WTC11 (cell line): Measurements from ENCODE around the gene IFI27. TPM values are rescaled to one million over a fixed set of nuclear protein-coding genes. Genes with fewer than 3 reads are reported as not detected.

Experiments
- ATAC-seq: fragments of 200-7000 bp; cut with Tn5 transposase; 2 replicates; pipeline ENCODE4 v1.10.0; 2021; ENCODE audit warnings: mild to moderate bottlenecking, moderate library complexity
- CTCF ChIA-PET: fragments of 300-600 bp; sonication (Branson Sonifier 250); formaldehyde crosslinking; loops from one replicate; lab custom pipeline; 2021; ENCODE audit warnings: antibody characterized with exemption; lab: Charles Lee
- POLR2A ChIA-PET: fragments of 350-600 bp; sonication (Branson Sonifier 250); formaldehyde crosslinking; loops from one replicate; lab custom pipeline; 2021; ENCODE audit warnings: antibody characterized with exemption; lab: Charles Lee
- DNase-seq: peaks from one replicate; pipeline ENCODE4 v3.0.0; 2021; ENCODE audit warnings: low spot score
- H3K27ac Mint-ChIP-seq: 2 replicates; pipeline ENCODE4 v1.8.0; 2021; ENCODE audit warnings: mixed read lengths
- H3K27me3 Mint-ChIP-seq: 2 replicates; pipeline ENCODE4 v1.8.0; 2021; ENCODE audit warnings: low read depth, mild to moderate bottlenecking, moderate library complexity, mixed read lengths
- H3K36me3 Mint-ChIP-seq: 2 replicates; pipeline ENCODE4 v1.8.0; 2021; ENCODE audit warnings: mixed read lengths
- H3K4me1 Mint-ChIP-seq: 2 replicates; pipeline ENCODE4 v1.8.0; 2022; ENCODE audit warnings: mixed read lengths
- H3K4me3 Mint-ChIP-seq: 2 replicates; pipeline ENCODE4 v1.8.0; 2021; ENCODE audit warnings: mild to moderate bottlenecking, moderate library complexity, mixed read lengths
- H3K9me3 Mint-ChIP-seq: 2 replicates; pipeline ENCODE4 v1.8.0; 2021; ENCODE audit warnings: mixed read lengths
- AFF4 ChIP-seq: sonication (generic); formaldehyde crosslinking; IDR thresholded peaks from 2 replicates; pipeline ENCODE4 v1.8.1; 2023; ENCODE audit warnings: mild to moderate bottlenecking, missing genetic modification reagents, borderline replicate concordance
- ATF2 ChIP-seq: sonication (generic); formaldehyde crosslinking; IDR thresholded peaks from 2 replicates; pipeline ENCODE4 v1.8.1; 2022; ENCODE audit warnings: low read depth, missing genetic modification reagents, borderline replicate concordance
- ERG ChIP-seq: fragments of 250-450 bp; sonication (Bioruptor Pico); IDR thresholded peaks from 2 replicates; pipeline ENCODE4 v1.8.0; 2021; ENCODE audit warnings: mild to moderate bottlenecking
- ESRRA ChIP-seq: sonication (generic); formaldehyde crosslinking; IDR thresholded peaks from 2 replicates; pipeline ENCODE4 v1.8.1; 2022; ENCODE audit warnings: mild to moderate bottlenecking, missing genetic modification reagents, borderline replicate concordance
- ETV6 ChIP-seq: sonication (generic); formaldehyde crosslinking; IDR thresholded peaks from 2 replicates; pipeline ENCODE4 v1.8.1; 2022; ENCODE audit warnings: mild to moderate bottlenecking, missing genetic modification reagents
- FOXK1 ChIP-seq: sonication (generic); formaldehyde crosslinking; IDR thresholded peaks from 2 replicates; pipeline ENCODE4 v1.8.0; 2022; ENCODE audit warnings: mild to moderate bottlenecking, moderate library complexity, missing genetic modification reagents
- IRF2 ChIP-seq: sonication (generic); formaldehyde crosslinking; IDR thresholded peaks from 2 replicates; pipeline ENCODE4 v1.8.0; 2022; ENCODE audit warnings: low read depth, missing genetic modification reagents, borderline replicate concordance
- NFE2L1 ChIP-seq: sonication (generic); formaldehyde crosslinking; IDR thresholded peaks from 2 replicates; pipeline ENCODE4 v1.8.1; 2023; ENCODE audit warnings: missing genetic modification reagents
- NR1H2 ChIP-seq: sonication (generic); formaldehyde crosslinking; IDR thresholded peaks from 2 replicates; pipeline ENCODE4 v1.9.0; 2021; ENCODE audit warnings: mild to moderate bottlenecking, moderate library complexity, missing genetic modification reagents
- OVOL2 ChIP-seq: fragments of 250-450 bp; sonication (Bioruptor Pico); IDR thresholded peaks from 2 replicates; pipeline ENCODE4 v1.9.0; 2021; ENCODE audit warnings: mild to moderate bottlenecking, borderline replicate concordance
- SMAD3 ChIP-seq: sonication (generic); formaldehyde crosslinking; IDR thresholded peaks from 2 replicates; pipeline ENCODE4 v1.8.0; 2022; ENCODE audit warnings: missing genetic modification reagents, mild to moderate bottlenecking, borderline replicate concordance
- SOX15 ChIP-seq: fragments of 250-450 bp; sonication (Bioruptor Pico); IDR thresholded peaks from 2 replicates; pipeline ENCODE4 v1.9.0; 2021; ENCODE audit warnings: mild to moderate bottlenecking
- SP1 ChIP-seq: sonication (generic); formaldehyde crosslinking; conservative IDR thresholded peaks from 2 replicates; pipeline ENCODE4 v1.8.1; 2022; ENCODE audit warnings: missing genetic modification reagents
- TEAD4 ChIP-seq: sonication (generic); formaldehyde crosslinking; IDR thresholded peaks from 2 replicates; pipeline ENCODE4 v1.8.0; 2022; ENCODE audit warnings: mild to moderate bottlenecking, missing genetic modification reagents
- USF2 ChIP-seq: sonication (generic); formaldehyde crosslinking; IDR thresholded peaks from 2 replicates; pipeline ENCODE4 v1.8.1; 2023; ENCODE audit warnings: mild to moderate bottlenecking, missing genetic modification reagents, moderate library complexity
- ZMAT4 ChIP-seq: fragments of 250-450 bp; sonication (Bioruptor Pico); IDR thresholded peaks from 2 replicates; pipeline ENCODE4 v1.9.0; 2021; ENCODE audit warnings: mild to moderate bottlenecking
- ZNF219 ChIP-seq: sonication (generic); formaldehyde crosslinking; IDR thresholded peaks from 2 replicates; pipeline ENCODE4 v1.8.0; 2023; ENCODE audit warnings: missing genetic modification reagents, mild to moderate bottlenecking, borderline replicate concordance
- ZNF263 ChIP-seq: sonication (generic); formaldehyde crosslinking; IDR thresholded peaks from 2 replicates; pipeline ENCODE4 v1.8.1; 2022; ENCODE audit warnings: low read depth, mild to moderate bottlenecking, moderate library complexity, missing genetic modification reagents
- ZNF317 ChIP-seq: sonication (generic); formaldehyde crosslinking; IDR thresholded peaks from 2 replicates; pipeline ENCODE4 v1.8.1; 2023; ENCODE audit warnings: low read depth, mild to moderate bottlenecking, moderate library complexity, missing genetic modification reagents, borderline replicate concordance
- ZNF396 ChIP-seq: fragments of 250-450 bp; sonication (Bioruptor Pico); IDR thresholded peaks from 2 replicates; pipeline ENCODE4 v1.8.0; 2021; ENCODE audit warnings: mild to moderate bottlenecking, moderate library complexity, borderline replicate concordance
- ZNF416 ChIP-seq: fragments of 250-450 bp; sonication (Bioruptor Pico); IDR thresholded peaks from 2 replicates; pipeline ENCODE4 v1.9.0; 2021; ENCODE audit warnings: mild to moderate bottlenecking, inconsistent platforms
- ZSCAN18 ChIP-seq: fragments of 250-450 bp; sonication (Bioruptor Pico); IDR thresholded peaks from 2 replicates; pipeline ENCODE4 v2.1.2; 2022; ENCODE audit warnings: mild to moderate bottlenecking, moderate library complexity
- total RNA-seq: library from RNA; stranded (reverse); gene quantifications from 3 replicates; pipeline ENCODE4 v1.2.3, GENCODE V29; 2021

IFI27 gene
- total RNA-seq, 1 experiment from 2014 or later, result 1.8 TPM

DNA sequence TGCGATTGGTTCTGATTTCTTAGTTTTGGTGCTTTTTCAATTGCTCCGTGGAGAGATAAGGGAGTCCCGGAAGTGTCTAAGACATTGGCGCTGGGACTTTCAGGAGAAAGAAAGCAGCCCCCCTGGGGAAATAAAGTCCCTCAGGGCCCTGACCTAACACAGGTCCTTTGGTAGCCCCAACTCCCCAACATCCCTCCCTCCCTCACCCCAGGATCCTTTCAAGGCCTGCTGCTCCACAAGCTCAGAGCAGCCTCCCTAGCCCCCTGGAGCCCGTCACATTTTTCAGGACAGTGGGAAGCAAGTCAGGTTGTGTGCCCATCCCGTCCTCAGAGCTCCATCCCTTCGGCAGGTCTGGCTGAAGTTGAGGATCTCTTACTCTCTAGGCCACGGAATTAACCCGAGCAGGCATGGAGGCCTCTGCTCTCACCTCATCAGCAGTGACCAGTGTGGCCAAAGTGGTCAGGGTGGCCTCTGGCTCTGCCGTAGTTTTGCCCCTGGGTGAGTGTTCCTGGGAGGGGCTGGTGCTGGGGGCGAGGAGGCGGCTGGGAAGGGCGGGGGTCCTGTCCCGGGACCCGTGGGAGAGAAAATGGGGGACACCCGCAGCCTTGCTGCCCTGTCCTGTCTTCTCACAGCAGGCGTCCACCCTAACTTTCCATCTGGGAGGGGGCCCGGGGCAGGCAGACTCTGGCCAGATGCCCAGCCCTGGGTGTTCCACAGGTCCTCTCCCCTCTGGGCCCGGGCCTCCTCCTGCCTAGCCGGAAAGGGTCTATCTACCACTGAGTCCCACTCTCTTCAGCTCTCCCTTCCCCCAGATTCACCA, 950 bp downstream of the IFI27 start:
- Mint-ChIP-seq H3K27ac (no peak overlapping the region), H3K36me3 (no peaks in the 10 kb centered on the region), H3K27me3 (peaks cover 2% of the 10 kb centered on the region; the same call in 1 of the 2 replicates), H3K4me3 (no peak overlapping the region), H3K9me3 (no peaks in the 10 kb centered on the region), H3K4me1 (peaks cover 14% of the 10 kb centered on the region; the same call in 1 of the 2 replicates)
- DNase-seq (no peak), ATAC-seq (no peak)
- CTCF ChIA-PET, result interaction anchor here (2.2 to 3.0 kb wide), 2 partner anchors 25 to 75 kb away, joined by 5 to 14 read pairs; no protein-coding TSS in a partner anchor
- TF ChIP-seq ZNF416 (CRISPR knock-in tag) (no peak), ZNF263 (no peak), ZNF219 (no peak), NFE2L1 (no peak), ATF2 (no peak), SMAD3 (no peak), SP1 (CRISPR knock-in tag) (no peak), ZMAT4 (CRISPR knock-in tag) (no peak), ZNF396 (CRISPR knock-in tag) (no peak), NR1H2 (CRISPR knock-in tag) (no peak), ZNF317 (CRISPR knock-in tag) (no peak), USF2 (CRISPR knock-in tag) (no peak), TEAD4 (CRISPR knock-in tag) (no peak)
- POLR2A ChIA-PET, result no interaction called here

DNA sequence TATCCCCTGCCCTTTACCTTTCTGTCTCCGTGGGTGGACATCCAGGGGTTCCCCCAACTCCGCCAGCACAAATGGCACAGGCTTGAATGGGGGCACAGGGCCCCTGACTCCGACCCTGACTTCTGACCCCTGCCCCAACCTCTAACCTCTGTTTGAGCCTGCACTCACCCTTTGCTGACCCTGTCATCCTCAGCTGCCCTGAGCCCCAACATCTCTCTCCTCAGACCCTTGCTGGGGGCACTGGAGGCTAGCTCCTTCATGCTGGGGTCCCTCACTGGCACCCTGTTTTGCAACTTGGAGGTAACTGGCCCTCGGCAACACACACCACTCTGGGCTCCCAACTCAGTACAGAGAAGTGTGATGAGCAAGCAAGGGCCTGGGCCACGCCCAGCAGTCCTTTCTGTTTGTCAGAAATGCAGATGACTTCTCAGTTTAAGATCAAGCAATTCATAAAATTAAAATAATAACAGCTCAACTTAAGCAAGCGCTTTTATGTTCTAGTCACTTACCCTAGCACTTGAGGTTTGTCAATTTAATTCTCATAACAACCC, 2.1 kb downstream of the IFI27 start:
- POLR2A ChIA-PET, result no interaction called here
- Mint-ChIP-seq H3K27me3 (peaks cover 2% of the 10 kb centered on the region; the same call in 1 of the 2 replicates), H3K4me3 (no peak overlapping the region), H3K27ac (no peak overlapping the region), H3K9me3 (no peaks in the 10 kb centered on the region), H3K4me1 (peaks cover 14% of the 10 kb centered on the region; the same call in 1 of the 2 replicates), H3K36me3 (no peaks in the 10 kb centered on the region)
- DNase-seq (no peak), ATAC-seq (no peak)
- TF ChIP-seq NR1H2 (CRISPR knock-in tag) (no peak), SP1 (CRISPR knock-in tag) (no peak), ZNF317 (CRISPR knock-in tag) (no peak), ESRRA (CRISPR knock-in tag) (no peak), ERG (CRISPR knock-in tag) (no peak), IRF2 (no peak), SOX15 (CRISPR knock-in tag) (no peak), FOXK1 (no peak), ZSCAN18 (CRISPR knock-in tag) (no peak), AFF4 (no peak), ETV6 (no peak), OVOL2 (no peak)
- CTCF ChIA-PET, result no interaction called here
